Naive B cell (primary cell): ENCODE data around the gene NSD1. TPM values are rescaled to one million over a fixed set of nuclear protein-coding genes. Genes with fewer than 3 reads are reported as not detected.
A peak's percentile ranks its signal among the peaks of the same experiment; 100 is the strongest.
"Not testable (repeated sequence)": the region's sequence is repeated elsewhere in the genome, so short reads cannot be mapped to it uniquely, and the experiment has no call there.

Experiments
- ATAC-seq, 2 donors: fragments of 150-1000 bp; cut with Tn5 transposase; 2 replicates each; pipeline ENCODE4 v1.10.0; 2021; ENCODE audit warnings: low read depth in 2 of 2, mild to moderate bottlenecking in 2 of 2, moderate library complexity in 2 of 2
- DNase-seq: peaks from one replicate; pipeline ENCODE4 v3.0.0; 2022
- H3K27ac Mint-ChIP-seq, 6 donors: one replicate each; pipeline ENCODE4 v1.8.0; 2020 to 2022; ENCODE audit warnings: mild to moderate bottlenecking in 6 of 6, mixed read lengths in 6 of 6, moderate library complexity in 5 of 6, inconsistent platforms in 2 of 6
- H3K27me3 Mint-ChIP-seq, 3 donors: one replicate each; pipeline ENCODE4 v1.8.0; 2021 to 2022; ENCODE audit warnings: mixed read lengths in 3 of 3, mild to moderate bottlenecking in 1 of 3
- H3K36me3 Mint-ChIP-seq, 2 donors: one replicate each; pipeline ENCODE4 v1.8.0; 2020 to 2022; ENCODE audit warnings: mixed read lengths in 2 of 2, inconsistent platforms in 1 of 2, mild to moderate bottlenecking in 1 of 2
- H3K4me1 Mint-ChIP-seq, 3 donors: one replicate each; pipeline ENCODE4 v1.8.0; 2020 to 2022; ENCODE audit warnings: mixed read lengths in 3 of 3, inconsistent platforms in 1 of 3, mild to moderate bottlenecking in 1 of 3, moderate library complexity in 1 of 3
- H3K4me3 Mint-ChIP-seq, 8 donors: one replicate each; pipeline ENCODE4 v1.8.0; 2020 to 2022; ENCODE audit warnings: mild to moderate bottlenecking in 8 of 8, mixed read lengths in 8 of 8, moderate library complexity in 8 of 8, inconsistent platforms in 2 of 8
- H3K9me3 Mint-ChIP-seq, 7 donors: one replicate each; pipeline ENCODE4 v1.8.0; 2020 to 2022; ENCODE audit warnings: mixed read lengths in 7 of 7, mild to moderate bottlenecking in 5 of 7, inconsistent platforms in 2 of 7, moderate library complexity in 1 of 7
- polyA plus RNA-seq, 6 donors: library from polyadenylated mRNA; unstranded; fragments of 300-500 nt; fragmentation: Illumina TruSeq; gene quantifications; one replicate each; pipeline ENCODE4 v1.2.3, GENCODE V29; 2021; ENCODE audit warnings: low read depth in 6 of 6

NSD1 gene
- polyA plus RNA-seq, 6 donors from 2014 or later, result 32.4 to 87.7 (median 46.1) TPM

DNA sequence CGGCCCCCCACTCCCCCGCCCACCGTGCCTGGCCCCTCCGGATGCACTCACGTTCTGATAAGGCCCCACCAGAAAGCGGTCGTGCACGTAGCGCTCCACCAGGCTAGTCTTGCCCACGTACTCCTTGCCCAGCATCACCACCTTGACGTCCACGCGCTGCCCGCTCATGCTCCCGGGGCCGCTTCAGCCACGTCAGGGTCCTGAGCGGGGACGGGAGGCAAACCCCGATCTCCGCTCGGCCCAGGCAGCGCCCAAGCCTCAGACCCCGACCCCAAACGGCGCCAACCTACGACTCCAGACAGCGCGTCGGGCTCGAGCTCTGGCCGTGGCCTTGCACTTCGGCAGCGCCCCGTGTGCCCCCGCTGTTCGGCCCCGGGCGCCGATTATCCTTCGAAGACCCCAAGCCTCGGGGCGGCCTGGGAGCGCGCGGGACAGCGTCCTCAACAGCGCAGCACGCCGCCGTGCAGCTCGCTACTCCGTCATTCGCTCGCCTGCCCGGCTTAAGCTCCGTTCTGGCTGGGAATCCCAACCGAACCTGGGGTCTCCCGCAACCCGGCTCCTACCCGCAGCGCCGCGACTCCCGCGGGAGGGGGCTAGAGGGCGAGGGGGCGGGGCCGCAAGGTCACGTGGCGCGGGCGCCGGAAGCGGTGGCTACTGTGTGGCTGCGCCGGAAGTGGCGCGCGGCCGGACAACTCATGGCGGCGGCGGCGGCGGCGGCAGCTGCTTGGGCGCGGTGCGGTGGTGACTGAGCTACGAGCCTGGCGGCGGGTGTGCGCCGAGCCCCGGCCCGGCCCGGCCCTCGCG, 169.8 kb downstream of the NSD1 start, which contains the start of the genes PRELID1 and RAB24:
Gene PRELID1 (plus strand): TSS at position 679 of the 804 bp plus-strand sequence. CDS start 187 bp downstream, outside the sequence.
Gene RAB24 (minus strand): TSS at position 599 of the 804 bp plus-strand sequence. CDS start 431 bp downstream, at position 168.
- H3K27ac Mint-ChIP-seq, result peak within 1 kb of the TSS; percentile 79 to 92 (median 85)
- H3K36me3 Mint-ChIP-seq, result peaks cover 0 to 9% of the 10 kb centered on the region in 2 donors
- H3K9me3 Mint-ChIP-seq, result no peaks in the 10 kb centered on the region
- DNase-seq (peak; percentile 88), ATAC-seq (peak; percentile 60 to 64)
- H3K27me3 Mint-ChIP-seq, result no peaks in the 10 kb centered on the region
- peaks cover 45 to 75% (median 74%) of the 10 kb centered on the region in 3 donors for H3K4me1 Mint-ChIP-seq
- peak within 1 kb of the TSS; percentile 90 to 97 (median 94) for H3K4me3 Mint-ChIP-seq

DNA sequence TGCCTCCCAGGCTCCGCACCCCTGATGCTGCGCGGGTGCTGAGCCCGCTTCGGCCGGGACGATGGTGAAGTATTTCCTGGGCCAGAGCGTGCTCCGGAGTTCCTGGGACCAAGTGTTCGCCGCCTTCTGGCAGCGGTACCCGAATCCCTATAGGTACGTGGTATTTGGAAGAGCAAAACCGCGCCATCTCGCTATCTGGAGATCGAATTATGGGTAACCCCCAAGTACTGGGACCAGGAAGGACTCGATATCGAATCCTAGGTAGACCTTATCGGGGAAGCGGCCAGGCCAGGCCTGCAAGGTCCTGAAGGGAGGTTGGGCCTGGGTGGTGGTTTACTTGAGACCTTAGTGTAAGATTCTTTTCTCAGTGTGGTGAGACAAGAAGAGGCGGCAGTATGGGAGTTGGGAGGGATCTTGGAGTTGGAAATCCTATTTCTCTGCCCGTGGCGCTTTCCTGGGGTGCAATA, 170.4 kb downstream of the NSD1 start:
- no peak for ATAC-seq
- Mint-ChIP-seq H3K4me1 (peaks cover 49 to 73% (median 70%) of the 10 kb centered on the region in 3 donors), H3K9me3 (no peaks in the 10 kb centered on the region), H3K4me3 (peak overlapping the region; percentile 90 to 97 (median 94)), H3K36me3 (peaks cover 0 to 9% of the 10 kb centered on the region in 2 donors), H3K27ac (peak overlapping the region; percentile 79 to 92 (median 84)), H3K27me3 (no peaks in the 10 kb centered on the region)
- no peak for DNase-seq

DNA sequence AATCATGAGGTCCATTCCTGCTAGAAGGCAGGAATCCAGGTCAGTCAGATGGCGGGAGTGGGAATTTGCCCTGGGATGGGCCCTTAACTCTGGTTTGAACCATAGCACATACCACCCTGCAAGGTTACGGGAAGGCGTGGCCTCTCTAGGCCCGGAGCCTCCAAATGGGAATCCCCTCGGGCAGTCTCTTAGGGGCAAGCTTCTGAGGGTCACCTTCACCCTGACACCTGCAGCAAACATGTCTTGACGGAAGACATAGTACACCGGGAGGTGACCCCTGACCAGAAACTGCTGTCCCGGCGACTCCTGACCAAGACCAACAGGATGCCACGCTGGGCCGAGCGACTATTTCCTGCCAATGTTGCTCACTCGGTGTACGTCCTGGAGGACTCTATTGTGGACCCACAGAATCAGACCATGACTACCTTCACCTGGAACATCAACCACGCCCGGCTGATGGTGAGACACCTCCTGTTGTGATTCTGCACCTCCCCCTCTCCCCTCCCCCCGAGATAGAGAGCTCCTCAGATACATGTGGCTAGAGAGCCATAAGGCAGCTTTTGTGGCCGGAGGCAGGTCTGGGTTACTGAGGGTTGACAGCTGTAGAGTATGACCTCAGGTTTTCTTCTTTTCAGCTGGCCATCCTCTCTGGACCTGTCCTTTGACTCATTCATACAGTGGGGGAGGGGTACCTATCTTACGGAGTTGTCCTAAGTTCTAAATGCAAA, 171.0 kb downstream of the NSD1 start:
- Mint-ChIP-seq H3K27me3 (no peaks in the 10 kb centered on the region), H3K4me1 (peaks cover 49 to 72% (median 70%) of the 10 kb centered on the region in 3 donors), H3K9me3 (no peaks in the 10 kb centered on the region), H3K27ac (peak overlapping the region in 5 of 6 donors; percentile 79 to 92 (median 84)), H3K4me3 (peak overlapping the region; percentile 90 to 97 (median 94)), H3K36me3 (peaks cover 0 to 9% of the 10 kb centered on the region in 2 donors)
- DNase-seq (no peak), ATAC-seq (no peak)

DNA sequence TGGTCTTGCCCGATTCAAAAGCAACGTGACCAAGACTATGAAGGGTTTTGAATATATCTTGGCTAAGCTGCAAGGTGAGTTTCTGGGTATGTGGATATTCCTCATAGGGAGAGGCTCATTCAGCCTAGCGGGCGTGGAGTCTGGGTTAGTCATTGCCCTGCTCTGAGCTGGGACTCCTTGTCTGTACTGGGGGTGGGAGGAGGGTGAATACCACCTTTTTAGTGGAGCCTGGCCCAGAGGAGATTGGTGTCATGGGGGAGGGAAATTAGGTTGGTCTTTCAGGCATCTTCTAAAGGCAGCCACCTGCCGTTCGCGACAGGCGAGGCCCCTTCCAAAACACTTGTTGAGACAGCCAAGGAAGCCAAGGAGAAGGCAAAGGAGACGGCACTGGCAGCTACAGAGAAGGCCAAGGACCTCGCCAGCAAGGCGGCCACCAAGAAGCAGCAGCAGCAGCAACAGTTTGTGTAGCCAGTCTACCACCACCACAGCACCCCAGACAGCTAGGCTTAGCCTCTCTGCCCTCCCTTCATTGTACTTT, 172.6 kb downstream of the NSD1 start:
- not testable (repeated sequence) for H3K36me3 Mint-ChIP-seq, ATAC-seq, H3K9me3 Mint-ChIP-seq, H3K27me3 Mint-ChIP-seq, DNase-seq
- H3K4me3 Mint-ChIP-seq, result peak overlapping the region in 6 of 8 donors; percentile 22 to 97 (median 50)
- H3K27ac Mint-ChIP-seq, result peak overlapping the region in 2 of 6 donors; percentile 18 to 88
- peaks cover 39 to 70% (median 67%) of the 10 kb centered on the region in 3 donors for H3K4me1 Mint-ChIP-seq

DNA sequence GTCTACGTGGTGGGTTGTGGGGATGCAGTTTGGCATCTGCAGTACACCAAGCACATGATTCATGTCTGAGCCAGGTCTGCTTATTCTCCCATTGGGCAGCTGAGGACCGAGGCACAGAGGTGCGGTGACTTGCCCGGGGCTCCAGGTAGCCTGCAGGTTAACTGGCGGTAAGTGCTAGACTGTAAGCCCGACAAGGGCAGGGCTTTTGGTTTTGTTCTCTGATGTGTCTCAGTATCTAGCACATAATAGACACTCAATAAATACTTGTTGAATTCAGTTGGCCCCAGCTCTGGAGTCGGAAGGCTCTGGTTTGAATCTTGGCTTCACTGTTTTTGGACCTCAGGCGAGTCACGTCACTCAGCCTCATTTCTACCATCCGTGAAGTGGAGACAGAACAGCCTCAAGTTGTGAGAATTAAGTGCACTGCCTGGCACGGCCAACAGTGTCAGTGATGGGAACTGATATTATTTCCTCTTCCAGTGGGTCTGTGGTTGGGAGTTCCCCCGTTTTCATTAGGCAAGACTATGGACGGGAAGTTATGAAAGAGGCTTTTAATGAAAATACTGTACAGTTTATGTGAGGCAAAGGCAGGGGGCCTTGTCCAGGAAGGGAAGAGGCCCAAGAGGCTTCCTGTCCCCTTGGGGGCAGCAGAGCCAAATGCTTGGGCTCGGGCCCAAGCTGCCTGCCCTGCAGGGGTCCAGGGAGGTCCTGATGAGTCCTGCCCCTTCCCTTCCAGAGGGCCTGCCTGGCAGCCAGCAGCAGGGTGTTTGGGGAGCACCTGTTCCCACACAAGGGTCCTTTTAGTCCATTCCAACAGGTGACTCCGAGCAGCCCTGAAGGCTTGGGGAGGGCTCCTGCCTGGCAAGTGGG, 173.3 kb downstream of the NSD1 start:
- Mint-ChIP-seq H3K36me3 (peaks cover 0 to 6% of the 10 kb centered on the region in 2 donors), H3K4me1 (peaks cover 36 to 70% (median 60%) of the 10 kb centered on the region in 3 donors), H3K4me3 (peak overlapping the region in 3 of 8 donors; percentile 56 to 97 (median 78)), H3K9me3 (no peaks in the 10 kb centered on the region), H3K27me3 (no peaks in the 10 kb centered on the region), H3K27ac (peak overlapping the region in 3 of 6 donors; percentile 18 to 95 (median 74))
- DNase-seq (no peak), ATAC-seq (no peak)

DNA sequence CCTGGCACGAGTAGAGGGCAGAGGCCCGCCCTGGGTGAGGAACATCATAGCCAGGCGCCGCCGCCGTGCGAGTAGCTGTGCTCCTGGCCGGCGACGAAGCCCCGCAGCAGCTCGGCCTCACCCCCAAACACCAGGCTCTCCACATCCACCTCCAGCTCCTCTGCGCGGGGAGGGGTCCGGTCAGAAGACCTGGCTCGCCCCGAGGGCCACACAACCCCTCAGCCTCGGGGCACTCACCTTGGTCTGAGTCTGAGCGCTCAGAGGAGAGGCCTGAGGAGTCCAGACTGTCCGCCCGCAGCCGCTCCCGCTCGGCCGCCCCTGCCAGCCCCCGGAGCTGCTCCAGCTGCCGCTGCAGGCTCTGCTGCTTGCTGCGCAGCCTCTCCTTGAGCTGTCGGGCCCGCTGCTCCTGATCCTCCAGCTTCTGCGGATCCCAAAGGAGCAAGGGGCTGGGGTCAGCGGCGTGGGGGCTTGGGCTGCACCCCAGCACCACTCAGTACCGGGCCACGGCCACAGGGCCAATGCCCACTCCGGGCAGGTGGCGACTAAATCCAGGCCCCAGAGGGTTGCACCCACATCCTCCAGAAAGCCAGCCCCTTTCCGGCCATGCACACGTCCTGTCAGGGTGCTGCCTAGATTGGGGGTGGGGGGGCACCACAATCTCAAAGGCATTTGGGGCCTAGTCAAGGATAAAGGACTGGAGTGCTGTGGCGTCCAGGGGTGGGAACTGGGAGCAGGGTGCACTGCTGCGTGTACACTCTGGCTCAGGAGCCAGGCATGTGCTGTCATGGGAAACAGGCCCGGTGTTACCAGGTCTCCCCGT, 174.2 kb downstream of the NSD1 start:
- peaks cover 33 to 70% (median 54%) of the 10 kb centered on the region in 3 donors for H3K4me1 Mint-ChIP-seq
- no peak for ATAC-seq
- DNase-seq, result no peak
- H3K27me3 Mint-ChIP-seq, result no peaks in the 10 kb centered on the region
- peak overlapping the region in 1 of 6 donors; percentile 83 for H3K27ac Mint-ChIP-seq
- peaks cover 0 to 6% of the 10 kb centered on the region in 2 donors for H3K36me3 Mint-ChIP-seq
- peak overlapping the region in 1 of 8 donors; percentile 78 for H3K4me3 Mint-ChIP-seq
- H3K9me3 Mint-ChIP-seq, result no peaks in the 10 kb centered on the region

DNA sequence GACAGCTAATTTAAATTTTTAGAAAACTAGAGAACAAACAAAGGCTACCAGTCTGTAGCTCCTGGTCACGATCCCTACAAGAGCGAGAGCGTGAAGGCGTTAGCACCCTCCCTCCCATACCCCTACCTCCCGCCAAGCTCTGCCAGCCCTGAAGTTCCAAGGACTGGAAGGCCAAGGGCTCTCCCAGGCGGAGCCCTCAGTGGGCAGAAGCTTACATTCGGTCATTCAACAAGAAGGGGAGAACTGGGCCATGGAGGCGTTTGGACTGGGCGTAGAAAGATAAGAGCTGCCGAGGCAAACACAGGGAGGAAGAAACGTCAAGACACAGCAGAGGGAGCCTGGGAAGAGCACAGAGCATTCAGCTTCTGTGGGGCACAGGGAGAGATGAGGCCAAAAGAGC, 175.2 kb downstream of the NSD1 start:
- ATAC-seq, result no peak
- Mint-ChIP-seq H3K27me3 (no peaks in the 10 kb centered on the region), H3K9me3 (no peaks in the 10 kb centered on the region), H3K36me3 (peaks cover 0 to 6% of the 10 kb centered on the region in 2 donors), H3K27ac (peak overlapping the region in 3 of 6 donors; percentile 63 to 75 (median 66)), H3K4me3 (peak overlapping the region in 3 of 8 donors; percentile 58 to 78 (median 60)), H3K4me1 (peaks cover 36 to 68% (median 55%) of the 10 kb centered on the region in 3 donors)
- DNase-seq, result no peak

DNA sequence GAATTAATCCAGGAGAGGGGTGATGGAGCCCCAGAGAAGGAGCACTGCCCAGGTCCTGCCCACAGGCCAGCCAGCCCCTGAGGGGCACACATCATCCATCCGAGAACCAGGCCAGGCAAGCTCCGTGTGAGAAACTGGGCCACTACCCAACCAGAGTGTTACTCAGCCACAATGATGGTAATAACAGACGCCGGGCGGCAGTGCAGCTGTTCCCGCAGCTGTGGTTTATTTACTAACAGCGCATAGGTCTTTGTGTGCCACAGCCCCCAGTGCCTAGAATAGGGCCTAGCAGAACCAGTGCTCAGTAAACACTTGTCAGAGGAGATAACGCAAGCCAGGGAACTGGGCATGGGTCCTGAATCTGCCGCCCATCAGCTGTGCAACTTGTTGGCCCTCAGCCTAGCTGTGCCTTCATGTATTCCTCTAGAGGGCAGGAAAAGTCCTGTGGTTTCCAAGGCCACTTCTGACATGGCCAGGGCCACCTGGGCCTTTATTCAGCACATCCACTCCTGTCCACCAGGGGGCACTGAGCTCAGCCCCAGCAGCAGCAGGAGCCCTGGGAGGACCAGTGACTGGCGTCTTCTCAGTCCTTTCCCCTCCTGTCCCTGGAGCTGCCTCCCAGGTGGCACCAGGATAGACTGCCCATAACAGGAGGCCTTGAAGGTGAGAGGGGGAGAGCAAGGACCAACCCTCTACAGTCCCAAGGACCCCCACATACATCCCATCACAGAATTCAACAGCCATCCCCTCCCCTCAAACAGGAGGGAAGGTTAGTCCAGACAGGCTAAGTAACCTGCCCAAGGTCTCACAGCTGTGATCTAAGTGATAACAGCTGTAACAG, 176.0 kb downstream of the NSD1 start:
- Mint-ChIP-seq H3K9me3 (no peaks in the 10 kb centered on the region), H3K4me1 (peaks cover 29 to 60% (median 48%) of the 10 kb centered on the region in 3 donors)

DNA sequence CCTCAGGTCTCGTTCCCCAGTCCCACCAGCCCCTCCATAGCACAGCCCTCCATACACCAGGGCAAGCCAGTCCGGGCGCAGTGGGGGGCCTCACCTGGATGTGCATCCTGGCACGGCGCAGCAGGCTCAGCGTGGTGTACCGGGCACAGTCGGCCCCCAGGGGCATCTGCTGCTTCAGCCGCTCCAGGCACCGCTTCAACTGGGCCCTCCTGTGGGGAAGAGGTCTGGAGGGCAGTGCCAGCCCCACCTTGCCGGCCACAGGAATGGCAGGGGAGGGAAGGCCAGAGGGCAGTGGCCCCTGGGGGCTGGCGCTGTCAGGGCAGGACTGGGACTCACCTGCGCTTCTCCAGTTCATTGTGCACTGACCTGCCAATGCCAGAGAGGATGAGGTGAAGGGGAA, 176.8 kb downstream of the NSD1 start:
- H3K27me3 Mint-ChIP-seq, result no peaks in the 10 kb centered on the region
- DNase-seq (no peak), ATAC-seq (no peak)
- no peaks in the 10 kb centered on the region for H3K9me3 Mint-ChIP-seq
- H3K36me3 Mint-ChIP-seq, result peaks cover 0 to 6% of the 10 kb centered on the region in 2 donors
- peak overlapping the region; percentile 73 to 94 (median 88) for H3K4me3 Mint-ChIP-seq
- H3K4me1 Mint-ChIP-seq, result peaks cover 25 to 52% (median 40%) of the 10 kb centered on the region in 3 donors
- H3K27ac Mint-ChIP-seq, result peak overlapping the region in 1 of 6 donors; percentile 57

More for the DNA sequence above, 176.0 kb downstream of the NSD1 start:
- peak; percentile 59 for DNase-seq
- ATAC-seq, result peak; percentile 13 to 18
- no peaks in the 10 kb centered on the region for H3K27me3 Mint-ChIP-seq
- H3K36me3 Mint-ChIP-seq, result peaks cover 0 to 6% of the 10 kb centered on the region in 2 donors
- peak overlapping the region in 7 of 8 donors; percentile 37 to 85 (median 55) for H3K4me3 Mint-ChIP-seq
- peak overlapping the region in 5 of 6 donors; percentile 36 to 79 (median 54) for H3K27ac Mint-ChIP-seq

DNA sequence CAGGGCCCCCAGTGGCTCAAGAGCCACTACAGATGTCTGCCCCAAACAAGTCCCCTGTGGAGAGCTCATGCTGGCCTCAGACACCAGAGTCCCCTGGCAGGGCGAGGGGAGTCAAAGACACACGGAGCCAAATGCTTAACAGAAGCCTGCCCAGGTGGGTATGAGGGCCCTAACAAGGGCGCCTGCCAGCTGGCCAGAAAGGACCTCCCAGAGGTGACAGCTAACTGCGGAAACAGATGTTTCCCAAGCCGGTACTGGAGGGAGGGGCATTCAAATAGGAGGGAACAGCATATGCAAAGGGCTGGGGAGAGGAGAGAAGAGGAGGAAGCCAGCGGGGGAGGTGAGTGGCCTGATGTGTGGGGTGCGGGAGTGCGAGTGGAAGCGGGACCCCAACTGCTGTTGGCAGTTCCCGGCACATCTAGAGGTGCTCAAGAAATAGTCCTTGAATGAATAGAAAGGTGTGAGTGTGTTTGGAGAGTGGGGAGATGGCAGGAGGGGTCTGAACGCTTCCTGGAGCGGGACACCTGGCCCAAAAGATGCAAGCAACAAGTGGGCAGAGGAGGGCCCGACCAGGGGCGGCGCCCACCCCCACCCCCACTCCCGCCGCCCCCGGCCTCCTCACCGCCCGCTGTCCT, 177.3 kb downstream of the NSD1 start:
- ATAC-seq (peak; percentile 15 to 29), DNase-seq (peak; percentile 64)
- Mint-ChIP-seq H3K27me3 (no peaks in the 10 kb centered on the region), H3K4me3 (peak overlapping the region; percentile 73 to 94 (median 88)), H3K36me3 (peaks cover 0 to 6% of the 10 kb centered on the region in 2 donors), H3K9me3 (no peaks in the 10 kb centered on the region), H3K4me1 (peaks cover 25 to 47% (median 35%) of the 10 kb centered on the region in 3 donors), H3K27ac (peak overlapping the region in 5 of 6 donors; percentile 48 to 64 (median 57))
